Activated CD8-positive, alpha-beta memory T cell treated with anti-CD3 and anti-CD28 coated beads for 1 hour (primary cell): ENCODE measurements around the gene FAM25A.

ENCODE experiments used
- DNase-seq, 2 donors: peaks; one replicate each; pipeline ENCODE4 v3.0.0-alpha.2; 2020; ENCODE audit warnings: low read depth in 1 of 2; ENCODE audit errors: extremely low read depth in 1 of 2

FAM25A gene

GRCh38 chr10:87059401-87059800 is 39.3 kb downstream of the FAM25A start:
- DNase-seq = no peak

- DNase-seq = no peak
These were observed 40.3 kb downstream of the FAM25A start for GRCh38 chr10:87060280-87060928.

- DNase-seq = no peak
These were observed 44.6 kb downstream of the FAM25A start for GRCh38 chr10:87064651-87065050.

GRCh38 chr10:87066178-87066577 is 46.1 kb downstream of the FAM25A start:
- DNase-seq = no peak

GRCh38 chr10:87066865-87067264 is 46.8 kb downstream of the FAM25A start:
- DNase-seq = no peak

GRCh38 chr10:87068281-87068680 is 48.2 kb downstream of the FAM25A start:
- DNase-seq = no peak

- DNase-seq = no peak
These were observed 52.4 kb downstream of the FAM25A start for GRCh38 chr10:87072449-87072848.
